GM12891 (cell line): Measurements from ENCODE around the gene CDH23.

Experiments used
- PAX5 ChIP-seq: IDR thresholded peaks from 2 replicates; pipeline ENCODE4 v1.6.1; 2011; ENCODE audit warnings: low read length, moderate library complexity, mild to moderate bottlenecking; ENCODE audit not compliant: insufficient read depth, severe bottlenecking
- POLR2A ChIP-seq: IDR thresholded peaks from 2 replicates; pipeline ENCODE4 v1.6.1; 2011; ENCODE audit warnings: low read depth, low read length, control low read depth
- POLR2AphosphoS5 ChIP-seq: IDR thresholded peaks from 2 replicates; pipeline ENCODE4 v1.6.1; 2011; ENCODE audit warnings: low read depth, low read length, control low read depth
- TAF1 ChIP-seq: IDR thresholded peaks from 2 replicates; pipeline ENCODE4 v1.6.1; 2011; ENCODE audit warnings: low read depth, low read length, control low read depth

DNA sequence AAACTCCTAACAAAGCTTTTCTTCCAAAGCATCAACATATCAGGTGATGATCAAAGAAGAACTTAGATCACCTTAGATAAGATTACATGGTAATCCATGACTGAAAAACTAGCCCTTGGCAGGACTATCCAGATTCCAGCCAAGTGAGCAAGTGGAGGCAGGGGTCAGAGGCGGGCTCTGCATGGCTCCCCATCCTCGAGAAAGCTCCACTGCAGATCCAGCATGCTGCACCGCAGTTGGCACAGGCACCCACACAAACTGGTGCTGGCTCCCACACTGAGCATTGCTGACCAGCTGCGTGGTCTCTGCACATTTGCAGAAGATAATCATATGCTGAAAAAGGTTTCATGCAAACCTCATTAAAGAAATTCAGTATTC lies 444.2 kb downstream of the CDH23 start:
- TF ChIP-seq TAF1: no peak
- no peak for TF ChIP-seq POLR2AphosphoS5
- no peak for TF ChIP-seq PAX5
- no peak for TF ChIP-seq POLR2A
